IPS-18a (cell line): ENCODE data around the gene TNP2.
"Not testable (repeated sequence)": the region's sequence is repeated elsewhere in the genome, so short reads cannot be mapped to it uniquely, and the experiment has no call there.

ENCODE experiments used
- H3K27ac ChIP-seq: one replicate; pipeline ENCODE4 v1.5.1; 2013; ENCODE audit warnings: low read length
- H3K27me3 ChIP-seq: one replicate; pipeline ENCODE4 v1.6.1; 2013; ENCODE audit warnings: mild to moderate bottlenecking, low read length; ENCODE audit not compliant: control insufficient read depth, insufficient read depth
- H3K36me3 ChIP-seq: one replicate; pipeline ENCODE4 v1.6.1; 2013; ENCODE audit warnings: low read depth, low read length; ENCODE audit not compliant: control insufficient read depth
- H3K4me1 ChIP-seq: one replicate; pipeline ENCODE4 v1.6.1; 2013; ENCODE audit warnings: low read depth, low read length; ENCODE audit not compliant: control insufficient read depth
- H3K4me3 ChIP-seq: one replicate; pipeline ENCODE4 v1.5.1; 2013; ENCODE audit warnings: low read length
- H3K9ac ChIP-seq: one replicate; pipeline ENCODE4 v1.6.1; 2013; ENCODE audit warnings: mild to moderate bottlenecking, low read length, moderate library complexity
- H3K9me3 ChIP-seq: one replicate; pipeline ENCODE4 v1.6.1; 2013; ENCODE audit warnings: low read depth, low read length; ENCODE audit not compliant: control insufficient read depth

The TNP2 gene

DNA sequence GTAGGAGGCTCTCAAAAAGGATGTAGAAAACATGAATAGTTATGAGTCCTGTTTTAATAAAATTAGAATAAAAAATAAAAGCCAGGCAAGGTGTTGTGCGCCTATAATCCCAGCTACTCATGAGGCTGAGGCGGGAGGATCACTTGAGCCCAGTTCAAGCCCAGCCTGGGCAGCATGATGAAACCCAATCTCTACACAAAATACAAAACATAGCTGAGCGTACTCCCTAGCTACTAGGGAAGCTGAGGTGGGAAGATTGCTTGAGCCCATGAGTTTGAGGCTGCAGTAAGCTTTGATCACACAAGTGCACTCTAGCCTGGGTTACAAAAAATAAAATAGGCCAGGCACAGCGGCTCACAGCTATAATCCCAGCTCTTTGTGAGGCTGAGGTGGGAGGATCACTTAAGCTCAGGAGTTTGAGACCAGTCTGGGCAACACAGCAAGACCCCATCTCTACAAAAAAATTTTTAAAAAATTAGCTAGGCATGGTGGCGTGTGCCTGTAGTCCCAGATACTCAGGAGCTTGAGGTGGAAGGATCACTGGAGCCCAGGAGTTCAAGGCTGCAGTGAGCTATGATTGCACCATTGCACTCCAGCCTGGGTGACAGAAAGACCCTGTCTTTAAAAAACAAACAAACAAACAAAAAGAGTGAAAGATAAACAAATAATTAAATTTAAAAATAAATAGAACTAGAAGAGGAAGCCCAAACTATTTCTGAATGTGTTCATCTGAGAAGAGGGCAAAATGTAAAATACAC is 29.2 kb upstream of the TNP2 start:
- Histone ChIP-seq H3K4me3 (no peak overlapping the region), H3K27ac (no peak overlapping the region), H3K4me1 (peaks cover 11% of the 10 kb centered on the region), H3K27me3 (no peaks in the 10 kb centered on the region), H3K36me3 (no peaks in the 10 kb centered on the region), H3K9me3 (no peaks in the 10 kb centered on the region), H3K9ac (no peak overlapping the region)

DNA sequence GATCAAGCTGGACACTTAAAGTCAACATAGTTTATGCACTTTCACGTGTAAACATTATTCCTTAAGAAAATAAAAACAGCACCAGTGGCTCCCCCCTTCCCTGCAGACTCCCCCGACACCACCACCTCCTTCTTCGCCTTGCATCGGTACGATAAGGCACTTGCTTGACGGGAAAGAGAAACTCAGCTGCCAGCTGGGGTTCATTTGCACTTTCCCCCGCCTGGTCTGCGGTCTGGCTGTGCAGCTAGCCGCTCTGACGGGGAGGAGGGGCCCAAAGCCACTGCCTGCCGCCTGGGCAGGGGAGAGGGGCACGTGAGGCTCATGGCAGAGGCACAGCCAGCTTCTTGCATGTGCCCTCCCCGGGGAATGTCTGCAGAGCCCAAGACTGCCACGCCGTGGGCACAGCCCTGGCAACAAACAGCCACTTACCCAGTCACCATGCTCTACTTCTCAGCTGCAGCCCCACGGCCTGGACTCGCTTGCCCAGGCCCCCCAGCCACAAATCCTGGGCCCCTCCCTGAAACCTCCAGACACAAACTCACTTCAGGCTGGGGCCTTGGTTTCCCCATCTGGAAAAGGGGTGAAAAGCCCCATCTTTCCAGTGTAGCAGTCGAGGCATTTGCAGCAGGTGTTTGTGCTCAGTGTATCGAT is 28.5 kb upstream of the TNP2 start:
- Histone ChIP-seq H3K4me1 (peaks cover 11% of the 10 kb centered on the region), H3K9me3 (no peaks in the 10 kb centered on the region), H3K36me3 (no peaks in the 10 kb centered on the region), H3K27ac (no peak overlapping the region), H3K4me3 (no peak overlapping the region), H3K9ac (no peak overlapping the region), H3K27me3 (no peaks in the 10 kb centered on the region)

DNA sequence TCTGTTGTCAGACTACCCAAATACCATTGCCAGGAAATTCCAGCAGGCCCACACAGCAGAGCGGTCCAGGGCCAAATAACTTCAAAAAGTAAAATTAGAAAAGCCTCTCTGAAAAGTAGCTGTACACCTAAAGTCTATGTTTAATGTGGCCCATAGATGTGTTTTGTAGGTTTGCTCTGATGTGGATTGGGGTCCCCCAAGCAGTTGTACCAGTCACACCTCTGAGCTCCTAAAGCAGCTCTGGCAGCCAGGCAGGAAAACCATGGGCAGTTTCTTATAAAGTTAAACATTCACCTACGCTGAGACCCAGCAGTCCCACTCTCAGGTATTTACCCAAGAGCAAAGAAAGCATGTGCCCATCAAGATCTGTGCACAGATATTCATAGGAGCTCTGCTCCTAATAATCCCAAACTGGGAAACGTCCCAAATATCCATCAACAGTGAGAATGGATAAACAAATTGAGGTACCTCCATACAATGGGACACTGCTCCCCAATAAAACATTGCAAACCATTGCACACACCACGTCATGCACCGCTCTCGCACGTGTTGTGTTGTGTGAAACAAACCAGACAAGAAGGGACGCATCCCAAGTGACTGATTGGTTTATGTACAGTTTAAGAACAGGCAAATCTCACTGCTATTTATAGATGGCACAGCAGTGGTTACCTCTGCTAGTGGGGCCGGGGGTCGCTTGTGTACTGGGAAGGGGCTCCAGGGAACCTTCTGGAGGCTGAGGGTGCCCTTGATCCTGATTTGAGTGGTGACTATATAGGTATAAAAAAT is 27.8 kb upstream of the TNP2 start:
- Histone ChIP-seq H3K4me3 (no peak overlapping the region), H3K9me3 (no peaks in the 10 kb centered on the region), H3K9ac (no peak overlapping the region), H3K27me3 (no peaks in the 10 kb centered on the region), H3K4me1 (peaks cover 11% of the 10 kb centered on the region), H3K36me3 (no peaks in the 10 kb centered on the region), H3K27ac (no peak overlapping the region)

DNA sequence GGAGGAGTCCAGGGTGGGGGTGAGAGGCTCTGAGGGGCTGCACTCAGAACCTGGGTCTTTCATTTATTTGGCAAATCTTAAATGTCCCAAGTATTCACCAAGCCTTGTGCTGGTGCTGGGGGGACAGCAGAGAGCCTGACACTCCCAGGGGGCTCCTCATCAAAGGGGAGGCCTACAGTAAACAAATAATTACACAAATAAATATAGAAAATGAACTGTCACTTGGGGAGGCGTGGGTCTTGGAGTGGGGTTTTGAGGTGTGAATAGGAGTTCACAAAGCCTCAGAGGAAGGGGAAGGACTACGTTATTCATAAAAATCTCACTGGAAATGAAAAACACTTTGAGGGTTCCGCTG is 27.2 kb upstream of the TNP2 start:
- no peak overlapping the region for H3K4me3 ChIP-seq
- H3K36me3 ChIP-seq = no peaks in the 10 kb centered on the region
- H3K9me3 ChIP-seq = no peaks in the 10 kb centered on the region
- H3K4me1 ChIP-seq = peaks cover 13% of the 10 kb centered on the region
- H3K27me3 ChIP-seq = no peaks in the 10 kb centered on the region
- no peak overlapping the region for H3K27ac ChIP-seq
- H3K9ac ChIP-seq = no peak overlapping the region

DNA sequence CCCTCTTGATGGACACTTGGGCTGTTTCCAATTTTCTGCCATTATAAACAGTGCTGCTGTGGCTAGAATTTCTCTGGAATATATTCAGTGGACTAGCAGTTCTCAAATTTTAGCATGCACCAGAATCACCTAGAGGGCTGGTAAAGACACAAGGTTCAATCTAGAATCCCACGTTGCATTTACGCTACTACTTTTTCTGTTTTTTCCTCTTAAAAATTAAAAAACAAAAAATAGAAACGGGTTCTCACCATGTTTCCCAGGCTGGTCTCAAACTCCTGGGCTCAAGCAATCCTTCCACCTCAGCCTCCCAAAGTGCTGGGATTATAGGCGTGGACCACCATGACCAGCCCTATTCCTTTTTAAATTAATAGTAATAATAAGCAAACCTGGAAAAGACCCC is 26.5 kb upstream of the TNP2 start:
- H3K4me1 ChIP-seq = peaks cover 19% of the 10 kb centered on the region
- H3K9ac ChIP-seq = no peak overlapping the region
- no peaks in the 10 kb centered on the region for H3K27me3 ChIP-seq
- no peak overlapping the region for H3K4me3 ChIP-seq
- H3K36me3 ChIP-seq = no peaks in the 10 kb centered on the region
- H3K27ac ChIP-seq = no peak overlapping the region
- H3K9me3 ChIP-seq = no peaks in the 10 kb centered on the region

DNA sequence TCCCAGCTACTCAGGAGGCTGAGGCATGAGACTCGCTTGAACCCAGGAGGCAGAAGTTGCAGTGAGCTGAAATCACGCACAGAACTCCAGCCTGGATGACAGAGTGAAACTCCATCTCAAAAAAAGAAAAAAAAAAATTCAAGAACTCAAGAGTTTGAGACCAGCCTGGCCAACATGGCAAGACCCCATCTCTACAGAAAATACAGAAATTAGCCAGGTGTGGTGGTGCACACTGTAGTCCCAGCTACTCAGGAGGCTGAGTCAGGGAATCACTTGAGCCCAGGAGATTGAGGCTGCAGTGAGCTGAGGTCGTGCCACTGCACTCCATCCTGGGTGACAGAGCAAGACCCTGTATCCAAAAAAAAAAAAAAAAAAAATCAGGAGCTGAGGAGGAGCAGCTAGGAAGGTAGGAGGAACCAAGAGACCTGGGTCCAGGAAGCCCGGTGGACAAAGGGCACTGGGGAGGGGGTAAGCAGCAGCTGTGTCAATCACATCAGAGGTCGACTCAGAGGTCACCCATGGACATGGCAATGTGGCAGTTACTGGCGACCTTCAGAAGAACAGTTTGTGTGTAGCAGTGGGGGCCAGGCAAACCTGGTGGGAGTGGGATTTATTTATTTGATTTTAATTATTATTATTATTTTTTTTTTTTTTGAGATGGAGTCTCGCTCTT is 23.1 kb upstream of the TNP2 start:
- peaks cover 12% of the 10 kb centered on the region for H3K4me1 ChIP-seq
- no peaks in the 10 kb centered on the region for H3K27me3 ChIP-seq
- H3K4me3 ChIP-seq = no peak overlapping the region
- no peak overlapping the region for H3K27ac ChIP-seq
- no peaks in the 10 kb centered on the region for H3K9me3 ChIP-seq
- no peaks in the 10 kb centered on the region for H3K36me3 ChIP-seq
- no peak overlapping the region for H3K9ac ChIP-seq

DNA sequence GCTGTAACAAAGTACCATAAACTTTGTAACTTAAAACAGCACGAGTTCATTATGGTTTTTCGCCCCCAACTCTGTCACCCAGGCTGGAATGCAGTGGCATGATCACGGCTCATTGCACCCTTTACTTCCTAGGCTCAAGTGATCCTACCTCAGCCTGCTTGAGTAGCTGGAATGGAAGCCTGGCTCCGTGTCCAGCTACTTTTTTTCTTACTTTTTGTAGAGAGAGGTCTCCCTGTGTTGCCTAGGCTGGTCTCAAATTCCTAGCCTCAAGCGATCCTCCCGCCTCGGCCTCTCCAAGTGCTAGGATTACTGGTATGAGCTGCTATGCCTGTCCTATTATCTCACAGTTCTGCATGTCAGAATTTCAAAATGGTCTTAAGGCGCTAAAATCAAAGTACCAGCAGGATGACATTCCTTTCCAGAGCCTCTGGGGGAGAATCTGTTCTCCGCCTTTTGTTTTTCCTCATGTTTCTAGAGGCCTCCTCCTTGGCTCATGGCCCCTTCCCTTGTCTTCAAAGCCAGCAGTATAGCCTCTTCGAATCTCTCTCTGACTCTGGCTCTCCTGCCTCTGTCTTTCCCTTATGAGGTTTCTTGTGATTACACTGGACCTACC is 22.1 kb upstream of the TNP2 start:
- no peak overlapping the region for H3K4me3 ChIP-seq
- H3K9me3 ChIP-seq = no peaks in the 10 kb centered on the region
- H3K27me3 ChIP-seq = no peaks in the 10 kb centered on the region
- no peaks in the 10 kb centered on the region for H3K36me3 ChIP-seq
- no peak overlapping the region for H3K27ac ChIP-seq
- H3K4me1 ChIP-seq = peaks cover 10% of the 10 kb centered on the region
- no peak overlapping the region for H3K9ac ChIP-seq

DNA sequence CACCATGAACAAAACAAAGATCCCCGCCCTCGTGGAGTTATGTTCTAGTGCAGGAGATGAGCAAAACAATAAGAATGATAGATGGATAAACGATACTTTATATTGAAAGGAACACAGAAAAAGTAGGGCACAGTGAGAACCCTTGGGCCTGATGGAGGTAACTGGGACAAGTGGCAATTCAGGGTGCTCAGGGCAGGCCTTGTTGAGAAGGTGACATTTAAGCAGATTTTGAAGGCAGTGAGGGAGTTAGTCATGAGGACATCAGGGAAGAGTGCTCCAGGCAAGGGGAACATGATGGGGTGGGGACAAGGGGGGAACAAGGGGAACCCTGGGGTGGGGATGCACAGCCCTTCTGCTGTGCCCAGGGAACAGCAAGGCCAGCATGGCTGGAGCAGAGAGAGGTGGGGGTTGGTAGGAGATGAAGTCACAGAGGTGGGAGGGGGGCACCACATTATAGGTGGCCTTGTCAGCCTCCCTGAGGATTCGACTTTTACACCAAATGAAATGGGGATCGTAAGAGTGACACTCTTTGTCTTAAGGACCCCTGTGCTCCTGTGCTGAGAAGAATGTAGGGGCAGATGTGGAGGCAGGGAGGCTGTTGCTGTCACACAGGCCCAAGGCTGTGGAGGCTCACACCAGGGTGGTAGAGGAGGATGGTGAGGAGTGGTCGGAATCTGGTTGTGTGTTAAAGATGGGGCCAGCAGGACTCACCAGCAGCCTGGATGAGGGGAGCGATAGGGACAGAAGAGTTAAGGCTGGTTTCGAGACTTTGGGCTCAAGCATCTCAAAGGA is 21.2 kb upstream of the TNP2 start:
- no peaks in the 10 kb centered on the region for H3K9me3 ChIP-seq
- peaks cover 8% of the 10 kb centered on the region for H3K4me1 ChIP-seq

DNA sequence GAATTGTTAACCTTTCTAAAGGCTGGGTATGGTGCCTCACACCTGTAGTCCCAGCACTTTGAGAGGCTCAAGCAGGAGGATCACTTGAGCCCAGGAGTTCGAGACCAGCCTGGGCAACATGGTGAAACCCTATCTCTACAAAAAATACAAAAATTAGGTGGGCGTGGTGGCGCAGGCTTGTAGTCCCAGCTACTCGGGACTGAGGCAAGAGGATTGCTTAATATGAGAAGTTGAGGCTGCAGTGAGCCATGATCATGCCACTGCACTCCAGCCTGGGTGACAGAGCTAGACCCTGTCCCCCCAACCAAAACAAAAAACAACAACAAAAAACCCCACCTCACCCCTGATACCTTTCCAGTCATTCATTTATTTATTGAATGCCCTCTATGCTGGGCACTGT is 20.6 kb upstream of the TNP2 start:
- not testable (repeated sequence) for H3K9ac ChIP-seq, H3K4me1 ChIP-seq

More for the DNA sequence above, 21.2 kb upstream of the TNP2 start:
- Histone ChIP-seq H3K27me3 (no peaks in the 10 kb centered on the region), H3K36me3 (no peaks in the 10 kb centered on the region), H3K27ac (no peak overlapping the region), H3K9ac (no peak overlapping the region), H3K4me3 (no peak overlapping the region)

DNA sequence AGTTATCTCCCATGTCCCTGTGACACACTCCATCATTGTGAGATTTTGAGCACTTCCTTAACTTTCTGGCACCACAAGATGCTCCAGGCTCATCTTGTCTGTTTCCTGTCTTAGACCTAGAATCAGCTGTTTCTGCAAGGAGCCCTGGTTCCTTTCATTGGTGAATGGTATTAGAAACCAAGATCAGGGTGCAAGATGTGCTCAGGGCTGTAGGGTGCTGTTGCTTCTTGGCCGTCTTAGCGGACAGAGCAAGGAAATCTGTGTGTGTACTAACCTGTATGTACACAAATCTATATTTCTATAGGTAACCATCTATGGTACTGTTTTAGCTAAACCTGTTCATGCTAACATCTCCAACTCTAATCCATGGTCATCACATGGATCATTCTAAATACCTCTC is 20.1 kb upstream of the TNP2 start:
- no peaks in the 10 kb centered on the region for H3K27me3 ChIP-seq
- H3K9me3 ChIP-seq = no peaks in the 10 kb centered on the region
- H3K36me3 ChIP-seq = no peaks in the 10 kb centered on the region
- H3K27ac ChIP-seq = no peak overlapping the region
- H3K9ac ChIP-seq = no peak overlapping the region
- H3K4me3 ChIP-seq = no peak overlapping the region
- peaks cover 8% of the 10 kb centered on the region for H3K4me1 ChIP-seq

More for the DNA sequence above, 20.6 kb upstream of the TNP2 start:
- not testable (repeated sequence) for H3K9me3 ChIP-seq, H3K4me3 ChIP-seq, H3K36me3 ChIP-seq, H3K27ac ChIP-seq, H3K27me3 ChIP-seq
